Fibroblast of lung (primary cell): ENCODE measurements around the gene FHIT. TPM values are rescaled to one million over a fixed set of nuclear protein-coding genes. Genes with fewer than 3 reads are reported as not detected.

ENCODE experiments used
- DNase-seq, 2 donors: peaks; one replicate each; pipeline versions ENCODE4 v3.0.0 to v3.0.0-alpha.2; 2010; ENCODE audit warnings: low read depth in 2 of 2
- H2AFZ ChIP-seq: 2 replicates; pipeline ENCODE4 v1.5.1; 2012; ENCODE audit warnings: low read length, control low read depth, inconsistent platforms
- H3K27ac ChIP-seq: 2 replicates; pipeline ENCODE4 v1.5.1; 2011; ENCODE audit warnings: low read length, control low read depth; ENCODE audit not compliant: insufficient read depth
- H3K27me3 ChIP-seq: 2 replicates; pipeline ENCODE4 v1.5.1; 2011; ENCODE audit warnings: mild to moderate bottlenecking, low read length; ENCODE audit not compliant: control insufficient read depth, insufficient read depth
- H3K36me3 ChIP-seq: 2 replicates; pipeline ENCODE4 v1.5.1; 2011; ENCODE audit warnings: low read length; ENCODE audit not compliant: control insufficient read depth, insufficient read depth
- H3K4me1 ChIP-seq: 2 replicates; pipeline ENCODE4 v1.5.1; 2011; ENCODE audit warnings: low read length; ENCODE audit not compliant: control insufficient read depth, insufficient read depth; ENCODE audit errors: extremely low read depth
- H3K4me2 ChIP-seq: 2 replicates; pipeline ENCODE4 v1.5.1; 2011; ENCODE audit warnings: low read length, control low read depth; ENCODE audit not compliant: insufficient read depth; ENCODE audit errors: extremely low read depth
- H3K4me3 ChIP-seq, 4 experiments: fragments of 200-600 bp in 1 of 4; sonication (generic) in 1 of 4; replicated peaks in 1 of 4; 2 replicates each; pipeline ENCODE4 v1.5.1; 2011 to 2016; ENCODE audit warnings: low read length in 4 of 4, low read depth in 3 of 4, mild to moderate bottlenecking in 3 of 4, control low read depth in 2 of 4, inconsistent platforms in 1 of 4, mixed read lengths in 1 of 4; ENCODE audit not compliant: insufficient read depth in 1 of 4; ENCODE audit errors: control extremely low read depth in 1 of 4
- H3K79me2 ChIP-seq: 2 replicates; pipeline ENCODE4 v1.5.1; 2012; ENCODE audit warnings: mild to moderate bottlenecking, low read length, inconsistent platforms; ENCODE audit not compliant: control insufficient read depth, insufficient read depth
- H3K9ac ChIP-seq: 2 replicates; pipeline ENCODE4 v1.5.1; 2011; ENCODE audit warnings: mild to moderate bottlenecking, low read length, control low read depth; ENCODE audit not compliant: insufficient read depth
- H3K9me3 ChIP-seq: 2 replicates; pipeline ENCODE4 v1.5.1; 2012; ENCODE audit warnings: low read depth, low read length; ENCODE audit not compliant: control insufficient read depth, insufficient read depth
- H4K20me1 ChIP-seq: 2 replicates; pipeline ENCODE4 v1.5.1; 2011; ENCODE audit warnings: low read length; ENCODE audit not compliant: control insufficient read depth, insufficient read depth; ENCODE audit errors: extremely low read depth
- CTCF ChIP-seq, 2 donors: IDR thresholded peaks in 1 of 2; conservative IDR thresholded peaks in 1 of 2; 1 replicate in 1 of 2; 2 replicates in 1 of 2; pipeline ENCODE4 v1.5.1; 2011 to 2012; ENCODE audit warnings: low read length in 2 of 2, control low read depth in 1 of 2, inconsistent platforms in 1 of 2, low read depth in 1 of 2, mild to moderate bottlenecking in 1 of 2
- EZH2 ChIP-seq: IDR thresholded peaks from 2 replicates; pipeline ENCODE4 v1.5.1; 2012; ENCODE audit warnings: low read length, control low read depth, mild to moderate bottlenecking; ENCODE audit errors: missing control alignments
- polyA plus RNA-seq, 2 donors: library from polyadenylated mRNA; depleted of rRNA in 1 of 2; stranded (reverse) in 1 of 2; unstranded in 1 of 2; fragments of >200 nt; gene quantifications; 2 replicates each; pipeline ENCODE4 v1.2.1, GENCODE V29; 2011 to 2012; ENCODE audit warnings: missing spikeins in 1 of 2
- total RNA-seq: library from RNA; depleted of rRNA; stranded (reverse); fragments of >200 nt; gene quantifications from 2 replicates; pipeline ENCODE4 v1.2.1, GENCODE V29; 2014

The FHIT gene
- total and polyA plus RNA-seq, 2 donors (not counting 1 experiment from before 2014, with no cell fraction given): 0.79 to 2.1 TPM

- no peak for DNase-seq
- Histone ChIP-seq H3K9ac (no peak overlapping the region), H3K79me2 (no peaks in the 10 kb centered on the region), H3K4me1 (no peaks in the 10 kb centered on the region), H3K9me3 (no peaks in the 10 kb centered on the region), H3K4me3 (no peak overlapping the region), H4K20me1 (no peaks in the 10 kb centered on the region), H3K27ac (no peak overlapping the region), H2AFZ (no peak overlapping the region), H3K36me3 (no peaks in the 10 kb centered on the region), H3K4me2 (no peak overlapping the region), H3K27me3 (no peaks in the 10 kb centered on the region)
- TF ChIP-seq CTCF (conservative IDR thresholded peaks at IDR 0.05 in 1 of 2, IDR thresholded peaks at IDR 0.05 in 1 of 2; ENCODE audit: low read depth in 1 of 2, low read length in 2 of 2) (no peak), EZH2 (no peak)
Observed at GRCh38 chr3:60102154-60102553, 1149.1 kb downstream of the FHIT start.

GRCh38 chr3:60101621-60102020 is 1149.6 kb downstream of the FHIT start:
- Histone ChIP-seq H3K4me2 (no peak overlapping the region), H3K4me1 (no peaks in the 10 kb centered on the region), H3K27me3 (no peaks in the 10 kb centered on the region), H3K9ac (no peak overlapping the region), H3K9me3 (no peaks in the 10 kb centered on the region), H2AFZ (no peak overlapping the region), H3K27ac (no peak overlapping the region), H3K4me3 (no peak overlapping the region), H3K36me3 (no peaks in the 10 kb centered on the region), H4K20me1 (no peaks in the 10 kb centered on the region), H3K79me2 (no peaks in the 10 kb centered on the region)
- TF ChIP-seq EZH2 (no peak), CTCF (conservative IDR thresholded peaks at IDR 0.05 in 1 of 2, IDR thresholded peaks at IDR 0.05 in 1 of 2; ENCODE audit: low read depth in 1 of 2, low read length in 2 of 2) (no peak)
- DNase-seq: peak; percentile 7 to 44

GRCh38 chr3:60096403-60096802 is 1154.8 kb downstream of the FHIT start:
- Histone ChIP-seq H2AFZ (no peak overlapping the region), H3K4me2 (no peak overlapping the region)
- DNase-seq: no peak

More at GRCh38 chr3:60096403-60096802, 1154.8 kb downstream of the FHIT start:
- TF ChIP-seq CTCF (conservative IDR thresholded peaks at IDR 0.05 in 1 of 2, IDR thresholded peaks at IDR 0.05 in 1 of 2; ENCODE audit: low read depth in 1 of 2, low read length in 2 of 2): no peak
- TF ChIP-seq EZH2: no peak
- no peaks in the 10 kb centered on the region for H3K27me3 ChIP-seq
- H3K9me3 ChIP-seq: no peaks in the 10 kb centered on the region
- no peak overlapping the region for H3K27ac ChIP-seq
- no peaks in the 10 kb centered on the region for H3K4me1 ChIP-seq
- no peak overlapping the region for H3K4me3 ChIP-seq
- H3K79me2 ChIP-seq: no peaks in the 10 kb centered on the region
- no peaks in the 10 kb centered on the region for H3K36me3 ChIP-seq
- no peak overlapping the region for H3K9ac ChIP-seq
- H4K20me1 ChIP-seq: no peaks in the 10 kb centered on the region
